ENCODE results near the gene NFE2L1. TPM values are rescaled to one million over a fixed set of nuclear protein-coding genes. Genes with fewer than 3 reads are reported as not detected.

NFE2L1 gene
- total and polyA plus RNA-seq, 2 experiments from 2014 or later, result 42.4 to 86.4 TPM

- 55% methylated on average over 2 of the region's 2 CpGs for WGBS (ENCODE audit: low lambda C conversion rate, missing lambda C conversion rate)
Measured at GRCh38 chr17:48043176-48043575, 5.0 kb upstream of the NFE2L1 start.

GRCh38 chr17:48044851-48045250 lies 3.3 kb upstream of the NFE2L1 start:
- WGBS (ENCODE audit: low lambda C conversion rate, missing lambda C conversion rate), result 88% methylated on average over 4 of the region's 4 CpGs
- no peak overlapping the region for H2AFZ ChIP-seq
- H3K4me2 ChIP-seq, result no peak overlapping the region

More at GRCh38 chr17:48043176-48043575, 5.0 kb upstream of the NFE2L1 start:
- Histone ChIP-seq H3K27me3 (peaks cover 11% of the 10 kb centered on the region), H3K4me2 (no peak overlapping the region), H3K4me3 (no peak overlapping the region), H3K9me2 (replicated peaks; ENCODE audit: insufficient read depth) (no peaks in the 10 kb centered on the region), H3K79me2 (peaks cover 12% of the 10 kb centered on the region), H3K27ac (no peak overlapping the region), H3K9me3 (ENCODE audit: low read depth) (no peaks in the 10 kb centered on the region), H4K20me1 (ENCODE audit: insufficient read depth, poor library complexity, severe bottlenecking) (no peaks in the 10 kb centered on the region), H3K36me3 (replicated peaks; ENCODE audit: insufficient read depth, low read depth) (no peaks in the 10 kb centered on the region), H2AFZ (no peak overlapping the region), H3K4me1 (ENCODE audit: insufficient read depth) (peaks cover 14% of the 10 kb centered on the region)
- DNase-seq (ENCODE audit: low spot score), result no peak
- TF ChIP-seq EZH2 (IDR thresholded peaks at IDR 0.05; ENCODE audit: borderline replicate concordance), result no peak
- no peak for TF ChIP-seq CTCF (IDR thresholded peaks at IDR 0.05; ENCODE audit: poor library complexity)

DNA sequence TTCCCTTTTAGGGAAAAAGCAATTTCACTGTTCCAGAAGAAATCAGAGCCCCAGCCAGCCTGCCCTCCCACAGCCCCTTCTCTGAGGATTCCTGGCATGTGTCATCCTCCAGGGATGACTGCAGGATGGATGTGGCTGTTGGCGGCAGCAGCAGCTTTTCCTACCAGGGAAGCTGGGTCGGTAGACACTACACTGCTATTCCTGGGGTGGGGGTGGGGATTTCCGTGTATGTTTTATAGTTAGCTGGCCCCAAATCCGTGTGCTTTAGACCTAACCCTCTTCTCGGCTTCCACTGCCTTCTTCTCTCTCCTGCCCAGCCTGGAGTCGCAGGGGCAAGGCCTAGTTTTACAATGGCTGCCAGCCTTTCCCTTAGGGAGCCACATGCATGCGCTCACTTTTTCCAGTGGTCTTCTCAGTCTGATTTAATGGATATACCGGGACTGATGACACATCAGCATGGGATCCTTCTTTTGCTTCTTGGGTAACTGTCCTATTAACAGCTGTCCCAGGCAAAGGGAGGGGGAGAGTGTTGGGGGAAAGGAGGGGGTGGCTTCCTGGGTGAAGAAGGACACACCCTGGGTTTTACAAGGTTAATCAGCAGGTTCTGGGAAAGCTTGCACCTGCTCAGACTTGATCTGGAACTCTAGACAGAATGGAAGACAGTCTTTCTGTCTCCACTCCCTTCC lies 2.7 kb upstream of the NFE2L1 start:
- Histone ChIP-seq H3K4me1 (ENCODE audit: insufficient read depth) (peaks cover 23% of the 10 kb centered on the region), H3K36me3 (replicated peaks; ENCODE audit: insufficient read depth, low read depth) (no peaks in the 10 kb centered on the region), H3K9me2 (replicated peaks; ENCODE audit: insufficient read depth) (no peaks in the 10 kb centered on the region), H2AFZ (no peak overlapping the region), H3K27me3 (no peaks in the 10 kb centered on the region), H3K4me2 (peak overlapping the region; percentile 89), H3K4me3 (no peak overlapping the region), H4K20me1 (ENCODE audit: insufficient read depth, poor library complexity, severe bottlenecking) (peaks cover 5% of the 10 kb centered on the region), H3K79me2 (peaks cover 29% of the 10 kb centered on the region), H3K9me3 (ENCODE audit: low read depth) (no peaks in the 10 kb centered on the region), H3K27ac (peak overlapping the region; percentile 36)
- 63% methylated on average over 8 of the region's 8 CpGs for WGBS (ENCODE audit: low lambda C conversion rate, missing lambda C conversion rate)
- no peak for TF ChIP-seq EZH2phosphoT487 (IDR thresholded peaks at IDR 0.05; ENCODE audit: low read depth, severe bottlenecking, unreplicated experiment)
- TF ChIP-seq CTCF (IDR thresholded peaks at IDR 0.05; ENCODE audit: poor library complexity), result no peak
- TF ChIP-seq EZH2 (IDR thresholded peaks at IDR 0.05; ENCODE audit: borderline replicate concordance), result no peak
- DNase-seq (ENCODE audit: low spot score), result peak; percentile 48

More at GRCh38 chr17:48044851-48045250, 3.3 kb upstream of the NFE2L1 start:
- Histone ChIP-seq H3K79me2 (peaks cover 23% of the 10 kb centered on the region), H4K20me1 (ENCODE audit: insufficient read depth, poor library complexity, severe bottlenecking) (no peaks in the 10 kb centered on the region), H3K9me3 (ENCODE audit: low read depth) (no peaks in the 10 kb centered on the region), H3K27me3 (no peaks in the 10 kb centered on the region), H3K27ac (no peak overlapping the region), H3K9me2 (replicated peaks; ENCODE audit: insufficient read depth) (no peaks in the 10 kb centered on the region), H3K4me3 (no peak overlapping the region), H3K36me3 (replicated peaks; ENCODE audit: insufficient read depth, low read depth) (no peaks in the 10 kb centered on the region), H3K4me1 (ENCODE audit: insufficient read depth) (peaks cover 17% of the 10 kb centered on the region)
- TF ChIP-seq CTCF (IDR thresholded peaks at IDR 0.05; ENCODE audit: poor library complexity) (no peak), EZH2phosphoT487 (IDR thresholded peaks at IDR 0.05; ENCODE audit: low read depth, severe bottlenecking, unreplicated experiment) (no peak), EZH2 (IDR thresholded peaks at IDR 0.05; ENCODE audit: borderline replicate concordance) (no peak)
- no peak for DNase-seq (ENCODE audit: low spot score)

Measured in hepatocyte (in vitro differentiated cells).